NCI-H2196 treated with DMSO at 0.1 percent for 48 hours (cell line): ENCODE measurements around the gene EPS15.
A peak's percentile ranks its signal among the peaks of the same experiment; 100 is the strongest.
"Not testable (repeated sequence)": the region's sequence is repeated elsewhere in the genome, so short reads cannot be mapped to it uniquely, and the experiment has no call there.

Experiments
- DNase-seq: peaks from one replicate; lab custom pipeline; 2025; ENCODE audit not compliant: unreplicated experiment; lab: John Stamatoyannopoulos, UW

The EPS15 gene

DNA sequence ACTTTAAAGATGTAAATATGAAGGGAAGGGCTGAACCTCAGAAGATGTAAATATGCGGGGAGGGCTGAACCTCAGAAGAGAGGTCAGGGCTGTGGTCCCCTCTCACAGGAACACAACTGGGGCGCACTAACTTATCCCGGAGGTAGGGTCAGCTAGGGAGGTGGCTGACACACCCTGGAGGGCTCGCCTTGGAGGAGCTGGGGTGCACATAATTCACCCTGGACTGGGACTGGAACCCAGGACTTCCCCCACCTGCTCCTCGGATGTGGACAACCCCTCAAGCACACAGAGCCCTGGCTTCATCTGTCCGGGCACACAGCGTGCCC is 174.8 kb downstream of the EPS15 start:
- DNase-seq: no peak

DNA sequence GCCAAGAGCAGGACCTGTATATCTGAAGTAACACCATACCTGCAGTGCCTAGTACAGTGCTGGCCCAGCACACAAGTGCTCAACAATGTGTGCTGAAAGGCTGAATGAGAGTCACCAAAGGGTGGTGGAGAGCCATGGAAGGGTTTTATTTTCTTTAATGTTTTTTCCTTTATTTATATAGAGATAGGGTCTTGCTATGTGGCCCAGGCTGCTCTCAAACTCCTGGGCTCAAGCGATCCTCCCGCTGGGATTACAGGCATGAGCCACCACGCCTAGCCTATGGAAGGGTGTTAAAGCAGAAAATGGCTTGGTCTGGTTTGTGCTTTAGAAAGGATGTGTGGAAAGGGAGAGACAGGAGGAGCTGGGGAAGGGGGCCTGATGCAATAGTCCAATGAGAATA is 175.4 kb downstream of the EPS15 start:
- no peak for DNase-seq

DNA sequence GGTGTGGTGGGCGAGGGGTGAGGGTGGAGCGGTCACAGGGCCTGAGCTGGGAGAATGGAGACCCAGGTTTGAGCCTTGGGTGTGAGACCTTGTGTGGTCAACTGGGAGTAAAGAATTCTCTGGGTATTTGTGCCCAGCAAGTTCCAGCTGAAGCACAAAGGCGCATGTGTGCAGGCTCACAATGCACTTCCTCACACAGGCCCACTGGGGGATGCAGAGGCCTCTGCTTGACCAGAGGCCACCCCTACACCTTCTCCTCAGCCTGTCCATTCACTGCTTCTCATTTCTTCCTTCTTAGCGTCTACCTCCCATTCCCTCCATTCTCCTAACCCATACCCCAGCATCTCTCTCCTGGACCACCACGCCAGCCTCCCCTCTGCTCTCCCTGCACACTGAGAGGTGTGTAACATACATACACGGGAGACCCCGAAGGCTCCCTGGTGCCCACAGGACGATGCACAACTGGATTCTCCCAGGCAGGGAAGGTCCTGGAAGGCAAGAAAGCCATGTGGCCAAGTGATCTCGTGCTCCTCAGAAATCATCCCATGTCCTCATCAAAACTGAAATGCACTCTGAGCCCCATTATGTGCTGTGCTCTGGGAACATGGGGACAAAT is 176.4 kb downstream of the EPS15 start:
- DNase-seq: no peak

DNA sequence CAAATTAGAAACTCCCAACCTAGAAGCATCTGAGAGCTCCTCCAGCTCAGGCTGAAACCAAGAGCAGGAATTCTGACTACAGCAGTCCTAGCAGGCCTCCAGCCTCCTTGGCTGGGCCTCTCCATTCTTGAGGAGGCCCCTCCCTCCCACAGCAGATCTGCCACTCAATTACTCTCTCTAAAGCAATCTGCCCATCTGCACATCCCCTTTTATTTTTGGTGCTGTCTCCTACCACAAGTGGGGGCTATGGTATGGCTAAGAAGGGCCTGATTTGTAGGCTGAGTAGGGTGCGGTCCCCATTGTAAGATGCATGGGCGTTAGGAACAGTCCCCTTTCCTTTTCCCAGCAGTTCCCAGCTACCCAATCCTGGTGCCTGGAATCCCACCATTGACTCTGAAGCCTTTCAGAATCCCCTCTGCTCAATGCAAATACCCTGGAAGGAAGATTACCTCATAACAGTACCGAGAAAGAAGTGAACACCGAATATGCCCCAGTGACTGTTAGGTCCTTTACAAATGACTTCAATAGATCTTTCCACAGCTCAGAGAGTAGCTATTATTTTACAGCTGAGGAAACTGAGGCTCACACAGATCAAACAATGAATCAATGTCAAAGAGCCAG is 177.1 kb downstream of the EPS15 start:
- no peak for DNase-seq

DNA sequence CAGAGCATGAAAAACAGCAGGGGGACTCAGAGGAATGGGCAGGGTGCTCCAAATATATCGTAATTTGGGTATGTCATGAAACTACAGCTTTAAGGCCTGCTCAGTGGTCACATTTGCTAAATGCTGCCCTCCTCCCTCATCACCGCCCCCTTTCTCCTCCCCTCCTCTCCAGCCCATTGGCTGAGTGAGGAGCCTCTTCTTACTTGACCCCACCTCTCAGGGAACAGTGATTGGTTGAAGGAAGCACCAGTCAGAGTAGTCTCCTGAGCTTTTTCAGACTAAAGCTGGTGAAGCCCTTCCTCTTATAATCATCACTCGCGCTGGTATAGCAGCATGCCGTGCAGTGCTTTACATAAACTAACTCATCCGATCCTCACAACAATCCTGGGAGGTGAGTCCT is 178.7 kb downstream of the EPS15 start:
- DNase-seq: no peak

DNA sequence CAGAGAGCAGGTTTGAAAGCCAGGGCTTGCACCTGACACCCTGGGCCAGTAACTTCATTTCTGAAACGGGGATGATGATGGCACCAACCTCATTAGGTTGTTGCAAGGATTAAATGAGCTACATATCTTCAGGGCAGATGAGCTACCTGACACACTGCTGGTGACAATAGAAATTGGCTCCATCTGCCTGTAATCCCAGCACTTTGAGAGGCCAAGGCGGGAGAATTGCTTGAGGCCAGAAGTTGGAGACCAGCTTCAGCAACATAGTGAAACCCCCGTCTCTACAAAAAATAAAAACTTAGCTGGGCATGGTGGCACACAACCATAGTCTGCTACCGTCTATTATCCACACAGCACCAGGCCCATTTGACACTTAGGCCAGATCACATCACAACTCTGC is 182.4 kb downstream of the EPS15 start:
- no peak for DNase-seq

DNA sequence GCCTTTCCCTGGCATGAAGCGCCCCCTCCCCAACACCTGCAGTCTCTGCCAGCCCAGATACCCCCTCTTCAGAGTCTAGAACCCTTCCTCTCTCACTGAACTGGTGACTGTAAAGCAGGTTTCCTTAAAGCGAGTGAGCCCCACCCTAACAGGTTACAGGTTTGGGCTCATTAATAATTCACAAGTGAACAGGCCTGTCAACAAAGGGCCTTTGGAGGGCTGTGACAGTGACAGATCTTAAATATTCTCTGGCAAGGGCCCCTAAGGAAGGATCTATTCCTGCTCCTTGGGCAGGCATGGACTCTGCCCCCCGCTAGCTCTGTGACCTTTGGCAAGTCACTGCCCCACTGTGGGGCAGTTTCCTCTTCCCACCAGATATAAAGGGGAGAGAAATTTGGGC is 183.1 kb downstream of the EPS15 start:
- no peak for DNase-seq

DNA sequence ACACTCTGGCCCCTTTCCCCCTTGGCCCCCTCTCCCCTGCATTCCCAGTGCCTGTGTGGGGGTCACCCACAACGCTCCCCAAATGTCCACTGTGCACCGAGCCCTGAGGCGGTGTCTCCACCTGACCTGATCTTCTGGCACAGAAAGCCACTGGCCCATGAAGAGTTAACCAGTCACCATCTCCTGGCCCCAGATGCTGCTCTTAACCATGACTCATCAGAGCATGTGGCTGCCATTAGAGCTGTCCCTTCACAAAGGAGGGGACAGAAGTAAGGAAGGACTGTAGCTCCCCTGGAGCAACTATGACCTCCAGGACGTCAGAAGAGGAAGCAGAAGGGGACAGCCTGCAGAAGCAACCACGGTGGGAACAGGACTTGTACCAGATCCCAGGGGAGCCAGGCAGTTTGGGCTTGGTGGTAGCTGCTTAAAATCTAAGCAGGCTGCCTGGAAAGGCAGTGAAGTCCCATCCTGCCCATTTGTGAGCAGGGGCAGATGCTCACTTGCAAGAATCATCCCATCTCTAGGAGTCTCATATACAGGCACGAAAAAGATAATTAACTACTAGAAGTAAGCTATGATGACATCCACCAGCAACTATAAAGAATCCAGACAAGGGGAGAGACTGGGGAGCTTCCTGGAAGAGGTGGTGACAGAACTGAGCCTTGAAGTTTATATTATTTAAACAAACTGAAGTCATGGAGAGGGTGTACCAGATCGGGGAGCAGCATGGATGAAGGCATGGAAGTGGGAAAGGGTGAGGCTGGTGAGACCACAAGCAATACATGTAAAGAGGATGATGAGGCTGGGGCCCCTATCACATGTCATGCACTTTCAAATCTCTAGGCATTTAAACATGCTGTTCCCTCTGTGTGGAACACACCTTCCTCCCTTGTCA is 187.6 kb downstream of the EPS15 start:
- peak; percentile 19 for DNase-seq

DNA sequence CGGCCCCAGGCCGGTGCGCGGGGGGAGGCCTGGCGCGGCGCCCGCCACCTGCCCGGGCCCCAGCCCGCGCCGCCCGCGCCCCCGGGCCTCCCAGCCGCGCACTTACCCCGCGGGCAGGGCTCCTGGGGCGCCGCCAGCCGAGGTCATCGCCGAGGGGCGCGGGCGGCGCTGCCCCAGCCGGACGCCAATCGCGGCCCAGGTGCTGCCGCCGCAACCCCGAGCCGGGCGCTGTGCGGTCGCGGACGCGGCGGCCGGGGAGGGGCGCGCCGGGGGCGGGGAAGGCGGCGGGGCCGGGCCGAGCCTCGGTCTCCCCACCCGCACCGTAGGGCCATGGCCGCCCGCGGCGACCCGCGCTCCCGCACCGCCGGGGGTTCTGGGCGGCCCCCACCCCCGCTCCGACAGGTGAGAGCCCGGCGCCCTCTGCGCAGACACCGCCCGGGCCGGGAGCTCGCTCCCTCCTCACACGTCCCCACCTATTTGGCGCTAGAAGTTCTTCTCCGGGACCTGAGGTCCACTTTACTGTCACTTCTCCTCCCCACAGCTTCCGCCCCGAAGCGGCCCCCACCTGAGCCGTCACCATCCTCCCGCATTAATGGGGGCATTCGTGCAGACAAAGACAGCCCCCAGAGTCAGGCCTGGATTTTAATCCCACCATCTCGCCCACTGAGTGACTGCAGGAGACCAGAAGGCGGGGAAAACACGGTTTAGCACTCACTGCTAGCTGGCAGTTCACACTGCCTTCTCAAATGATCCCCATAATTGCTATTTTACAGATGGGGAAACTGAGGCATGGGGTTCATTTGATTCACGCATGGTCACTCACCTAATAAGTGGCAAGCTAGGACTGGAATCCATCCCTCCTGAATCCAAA is 188.5 kb downstream of the EPS15 start, which contains the start of gene TTC39A:
TSS of gene TTC39A (minus strand) at position 232 of the 871 bp plus-strand sequence. CDS start at position 147, 85 bp downstream.
- no peak for DNase-seq

DNA sequence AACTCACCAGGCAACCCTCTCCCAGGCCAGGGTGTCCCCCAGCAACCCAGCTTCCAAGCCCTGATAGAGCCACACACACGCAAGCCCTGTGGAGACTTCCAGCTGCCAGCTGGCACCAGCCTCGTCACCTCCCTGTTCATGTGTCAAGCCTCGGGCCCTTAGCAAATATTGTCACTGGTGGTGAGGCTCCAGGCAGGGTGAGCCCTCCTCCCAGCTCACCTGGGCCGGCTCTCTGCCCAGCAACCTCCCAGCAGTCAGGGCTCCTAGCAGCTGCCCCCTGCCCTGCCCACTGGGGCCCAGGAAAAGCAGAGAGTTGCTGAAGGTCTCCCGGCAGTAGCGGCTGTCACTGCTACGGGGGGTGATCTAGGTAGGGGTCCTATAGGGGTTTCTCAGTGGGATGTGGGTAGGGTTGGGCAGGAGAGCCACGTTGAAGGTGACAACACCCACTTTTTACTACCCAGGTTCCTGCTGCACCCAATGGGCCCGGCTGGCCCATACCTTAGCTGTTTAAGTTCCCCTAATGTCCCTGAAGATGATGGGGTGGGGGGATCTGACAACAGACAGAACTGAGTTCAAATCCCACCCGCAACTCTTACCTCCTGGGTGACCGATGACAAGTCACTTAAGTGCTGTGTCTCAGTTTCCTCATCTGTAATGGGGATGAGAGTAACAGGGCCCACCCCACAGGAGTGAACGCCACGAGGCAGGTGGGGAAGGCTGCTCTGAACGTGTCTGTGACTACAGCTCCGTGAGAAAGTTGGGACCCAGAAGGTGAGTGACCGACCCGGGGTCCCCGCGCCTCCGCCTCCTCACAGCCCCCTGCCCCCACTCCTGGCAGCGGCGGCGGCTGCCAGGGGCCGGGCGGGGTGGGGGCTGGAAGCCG is 189.4 kb downstream of the EPS15 start:
- peak; percentile 69 for DNase-seq

DNA sequence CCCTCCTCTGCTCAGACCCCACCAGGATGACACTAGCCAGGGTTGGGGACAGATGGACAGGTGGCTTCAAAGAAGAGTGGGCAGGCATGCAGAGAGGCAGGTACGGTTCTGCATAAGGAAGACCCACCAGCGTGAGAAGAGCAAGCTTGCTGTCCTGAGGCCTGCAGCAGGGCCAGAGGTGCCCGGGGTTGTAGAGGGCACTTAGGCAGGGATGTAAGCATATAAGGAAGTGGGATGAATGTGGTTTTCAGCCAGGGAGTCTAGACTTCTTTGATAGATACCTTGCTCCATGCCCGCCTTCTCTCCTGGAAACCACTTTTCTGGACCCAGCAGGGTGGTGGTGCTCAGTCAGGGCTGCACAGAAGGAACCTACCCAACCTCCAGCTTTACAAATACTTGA is 190.1 kb downstream of the EPS15 start:
- no peak for DNase-seq

DNA sequence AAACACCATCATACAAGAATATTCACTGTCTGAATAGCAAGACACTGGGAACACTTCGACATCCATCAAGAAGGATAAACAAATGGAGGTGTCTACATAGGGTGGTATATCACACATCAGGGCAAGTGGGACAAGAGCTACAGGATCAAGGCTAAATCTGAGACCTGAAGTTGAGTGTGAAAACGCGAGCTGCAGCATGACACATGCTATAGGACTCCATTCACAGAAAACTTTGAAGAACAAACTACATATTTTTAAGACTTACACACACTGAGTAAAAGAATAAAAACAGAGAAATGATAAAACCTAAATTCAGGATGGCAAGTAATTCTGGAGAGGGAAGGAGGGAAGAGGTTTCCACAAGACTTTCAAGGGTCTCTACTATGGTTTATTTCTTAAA is 190.8 kb downstream of the EPS15 start:
- no peak for DNase-seq

DNA sequence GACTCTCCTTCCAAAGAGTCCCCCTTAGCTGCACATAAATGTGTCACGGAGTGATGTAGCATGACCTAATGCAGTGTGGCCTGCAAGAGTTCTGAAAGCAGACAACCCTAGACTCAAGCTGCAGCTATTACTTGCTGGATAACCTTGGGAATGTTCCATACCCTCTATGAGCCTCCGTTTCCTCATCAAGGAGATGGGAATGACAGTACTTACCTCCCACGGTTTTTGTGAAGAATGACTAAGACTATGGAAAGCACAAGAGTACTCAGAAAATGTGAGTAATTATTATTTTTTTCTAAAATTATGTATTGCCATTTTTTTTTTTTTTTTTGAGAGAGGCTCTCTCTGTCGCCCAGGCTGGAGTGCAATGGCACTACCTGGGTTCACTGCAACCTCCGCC is 191.7 kb downstream of the EPS15 start:
- DNase-seq: no peak

DNA sequence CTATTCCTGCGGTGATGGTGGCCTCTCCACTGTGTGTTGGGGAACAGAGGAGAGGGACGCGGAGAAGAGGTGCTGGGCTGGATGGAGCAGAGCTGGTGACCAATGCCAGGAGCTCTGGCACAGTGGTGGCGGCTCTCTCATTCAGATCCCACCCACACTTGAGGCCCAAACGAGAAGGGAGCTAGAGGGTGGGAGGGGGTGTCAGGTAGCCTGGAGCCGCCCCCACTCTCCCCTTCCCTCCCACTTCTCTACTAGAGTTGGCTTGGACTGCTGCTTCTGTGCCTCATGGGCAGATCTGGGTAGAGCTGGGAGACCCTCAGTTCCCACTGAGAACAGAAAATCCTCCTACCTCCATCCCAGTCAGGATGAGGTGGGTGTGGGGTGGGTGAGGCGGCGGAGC is 192.2 kb downstream of the EPS15 start:
- no peak for DNase-seq

DNA sequence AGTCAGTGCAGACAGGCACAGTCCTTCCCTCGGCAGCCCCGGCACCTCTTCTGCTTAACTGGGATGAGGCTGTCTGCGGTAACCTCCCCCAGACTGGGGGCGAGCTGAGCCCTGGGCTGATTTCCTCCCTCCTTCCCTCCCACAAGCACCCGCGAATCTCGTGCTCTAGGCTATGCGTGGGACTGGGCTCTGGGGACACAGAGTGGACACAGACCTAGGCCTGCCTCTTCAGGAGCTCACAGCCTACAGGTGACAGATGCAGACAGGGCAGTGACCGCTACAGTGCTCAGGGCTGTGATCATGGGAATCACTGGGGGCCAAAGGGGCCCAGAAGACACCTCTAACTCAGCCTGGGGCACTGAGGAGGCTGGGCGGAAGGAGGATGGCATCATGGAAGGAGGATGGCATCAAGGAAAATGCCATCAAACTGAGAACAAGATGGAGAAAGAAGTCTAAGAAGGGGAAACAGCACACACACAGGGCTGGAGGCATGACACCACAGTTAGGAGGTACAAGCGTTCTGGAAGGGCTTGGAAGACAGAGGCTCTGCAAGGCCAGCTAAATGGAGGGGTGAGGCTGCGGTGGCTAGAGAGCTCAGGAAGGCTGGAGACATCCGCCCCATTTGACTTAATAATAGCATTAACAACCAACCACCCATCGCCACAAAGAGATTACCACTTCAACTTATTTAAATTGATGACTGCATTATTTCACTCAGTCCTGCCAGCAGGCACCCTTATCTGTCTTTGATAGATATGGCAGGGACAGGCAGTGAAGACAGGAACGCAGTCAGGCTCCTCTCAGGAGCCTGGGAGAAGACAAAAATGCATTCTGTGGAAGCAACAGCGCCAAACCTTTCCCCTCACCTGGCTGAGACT is 192.9 kb downstream of the EPS15 start:
- DNase-seq: no peak

DNA sequence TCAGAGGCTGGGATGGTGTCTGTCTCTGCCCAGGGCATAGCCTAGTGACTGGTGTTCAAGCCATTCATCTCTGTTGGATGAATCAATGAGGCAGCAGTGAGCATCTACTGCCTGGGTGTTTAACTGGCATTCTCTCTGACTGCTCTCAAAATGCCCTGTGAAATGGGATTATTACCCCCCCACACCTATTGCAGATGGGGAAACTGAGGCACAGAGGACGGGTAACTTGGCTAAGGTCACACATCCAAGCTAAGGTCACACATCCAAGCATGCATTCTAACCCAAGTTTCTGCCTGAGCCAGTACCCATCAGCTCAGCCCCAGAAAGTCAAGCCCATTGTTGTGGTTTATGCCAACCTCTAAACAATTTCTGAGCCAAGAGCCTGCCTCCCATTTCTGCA is 193.7 kb downstream of the EPS15 start:
- no peak for DNase-seq

DNA sequence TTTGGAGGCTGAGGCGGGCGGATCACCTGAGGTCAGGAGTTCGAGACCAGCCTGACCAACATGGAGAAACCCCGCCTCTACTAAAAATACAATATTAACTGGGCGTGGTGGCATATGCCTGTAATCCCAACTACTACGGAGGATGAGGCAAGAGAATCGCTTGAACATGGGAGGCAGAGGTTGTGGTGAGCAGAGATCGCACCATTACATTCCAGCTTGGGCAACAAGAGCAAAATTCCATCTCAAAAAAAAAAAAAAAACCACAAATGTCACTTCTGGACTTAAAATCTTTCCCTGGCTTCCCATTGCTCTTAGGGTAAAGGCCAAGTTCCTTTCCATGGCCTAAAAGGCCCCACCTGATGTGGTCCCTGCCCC is 194.1 kb downstream of the EPS15 start:
- not testable (repeated sequence) for DNase-seq

DNA sequence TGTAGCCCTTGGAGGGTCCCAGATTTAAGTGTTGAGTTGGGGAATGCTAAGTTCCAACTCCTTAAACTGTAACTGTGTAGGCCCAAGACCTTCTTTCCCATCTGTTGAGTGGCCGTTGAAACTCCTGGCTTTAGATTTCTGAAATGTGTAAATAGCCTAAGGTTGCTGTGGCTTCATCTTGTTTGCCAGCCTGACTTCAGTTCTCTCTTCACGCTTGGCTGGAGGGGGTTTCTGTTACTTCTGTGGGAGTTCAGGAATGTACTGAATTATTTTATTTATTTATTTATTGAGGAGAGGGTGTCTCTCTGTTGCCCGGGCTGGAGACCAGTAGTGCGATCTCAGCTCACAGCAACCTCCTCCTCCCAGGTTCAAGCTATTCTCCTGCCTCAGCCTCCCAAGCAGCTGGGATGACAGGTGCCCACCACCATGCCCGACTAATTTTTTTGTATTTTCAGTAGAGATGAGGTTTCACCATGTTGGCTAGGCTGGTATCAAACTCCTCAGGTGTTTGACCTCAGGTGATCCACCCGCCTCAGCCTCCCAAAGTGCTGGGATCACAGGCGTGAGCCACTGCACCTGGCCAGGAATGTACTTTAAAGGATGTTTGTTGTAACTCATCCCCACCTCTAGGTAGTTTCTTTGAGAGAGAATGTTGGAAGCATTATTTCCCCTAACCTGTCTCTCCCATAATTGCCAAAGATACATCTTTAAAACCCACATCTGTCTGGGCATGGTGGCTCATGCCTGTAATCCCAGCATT is 194.6 kb downstream of the EPS15 start:
- DNase-seq: no peak

DNA sequence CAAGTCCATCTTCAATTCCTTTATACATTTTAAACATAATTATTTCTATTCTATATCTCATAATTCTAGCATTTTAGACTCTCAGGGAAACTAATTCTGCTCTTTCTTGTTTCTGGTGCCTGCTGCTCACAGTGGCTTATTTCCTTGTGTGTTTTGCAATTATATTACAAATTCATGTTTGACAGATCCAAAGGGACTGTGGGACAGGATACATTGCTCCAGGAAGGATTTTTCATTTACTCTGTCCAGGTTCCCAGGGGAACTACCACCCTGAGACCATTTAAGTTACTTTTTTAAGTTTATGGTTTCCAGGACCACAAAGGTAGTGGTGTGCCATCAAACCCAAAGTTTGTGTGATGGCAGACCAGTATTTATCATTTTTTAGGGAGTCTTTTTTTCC is 195.3 kb downstream of the EPS15 start:
- no peak for DNase-seq
